GM19463 (cell line): Measurements from ENCODE around the gene CNTNAP4.

ENCODE experiments used
- ATAC-seq: cut with Tn5 transposase; IDR thresholded peaks from one replicate; pipeline ENCODE4 v1.9.1; 2021; ENCODE audit warnings: mild to moderate bottlenecking, moderate library complexity; ENCODE audit not compliant: unreplicated experiment

The CNTNAP4 gene

DNA sequence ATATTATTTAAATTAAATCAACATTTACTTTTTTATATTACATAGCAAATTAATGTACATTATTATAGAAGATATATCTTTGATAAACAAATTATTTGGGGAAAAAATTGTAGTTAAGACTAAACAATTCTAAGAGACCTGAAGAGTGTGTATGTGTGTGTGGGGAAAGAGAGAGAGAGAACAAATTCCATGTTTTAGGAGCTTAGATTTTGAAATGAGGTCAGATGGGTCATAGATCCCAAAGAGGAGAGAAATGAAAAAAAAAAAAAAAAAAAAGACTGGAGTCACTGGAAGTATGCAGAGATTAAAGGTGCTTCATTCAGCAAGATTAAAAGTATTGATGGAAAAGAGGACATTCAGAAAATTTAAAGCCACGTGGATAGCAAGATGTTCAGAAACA is 206.8 kb downstream of the CNTNAP4 start:
- no peak for ATAC-seq

DNA sequence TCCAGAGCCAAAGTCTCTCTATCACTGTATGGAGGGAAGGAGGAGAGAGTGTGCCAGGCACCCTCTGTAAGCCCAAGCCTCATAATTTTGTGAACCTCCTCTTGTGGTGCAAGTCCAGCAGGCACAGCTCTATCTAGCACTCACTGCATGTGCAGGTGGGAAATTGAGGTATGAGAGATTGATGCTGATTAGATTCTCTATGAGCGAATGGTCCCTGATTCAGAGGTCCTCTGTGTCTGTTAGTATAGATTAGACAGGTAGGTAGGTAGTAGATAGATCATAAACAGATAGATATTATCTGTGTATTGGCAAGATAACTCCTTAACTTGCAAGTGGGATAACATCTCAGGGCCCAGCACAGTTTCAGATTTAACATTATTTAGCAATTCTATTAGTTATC is 209.5 kb downstream of the CNTNAP4 start:
- ATAC-seq: no peak

DNA sequence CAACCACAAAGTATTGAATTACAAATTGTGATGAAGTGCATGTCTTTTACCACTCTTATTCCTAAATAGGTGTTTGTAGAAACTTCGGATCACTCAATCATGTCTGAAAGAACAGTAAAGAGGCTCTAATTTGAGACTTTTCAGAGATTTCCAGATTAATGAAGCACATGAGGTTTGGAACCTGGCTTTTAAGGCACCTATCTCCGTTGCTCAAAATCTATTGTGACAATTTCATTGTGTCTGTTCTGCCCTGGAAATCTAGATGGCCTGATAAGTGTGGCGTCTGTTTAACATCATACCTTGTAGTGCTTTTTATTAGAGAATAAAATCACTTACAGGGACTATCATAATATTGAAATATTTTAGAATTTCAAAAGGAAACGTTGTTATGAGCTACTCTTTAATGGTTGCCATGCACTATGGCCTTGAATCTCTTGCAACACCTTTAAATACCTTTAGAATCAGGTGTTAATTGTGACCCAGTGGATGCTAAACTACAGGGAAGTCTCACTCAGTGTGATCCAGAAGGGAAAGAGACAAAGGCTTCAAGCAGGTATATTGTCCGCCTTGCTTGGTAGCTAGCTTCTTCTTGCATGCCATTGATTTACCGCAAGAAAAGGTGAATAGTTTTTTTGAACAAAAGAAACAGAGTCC is 210.3 kb downstream of the CNTNAP4 start:
- ATAC-seq: no peak

DNA sequence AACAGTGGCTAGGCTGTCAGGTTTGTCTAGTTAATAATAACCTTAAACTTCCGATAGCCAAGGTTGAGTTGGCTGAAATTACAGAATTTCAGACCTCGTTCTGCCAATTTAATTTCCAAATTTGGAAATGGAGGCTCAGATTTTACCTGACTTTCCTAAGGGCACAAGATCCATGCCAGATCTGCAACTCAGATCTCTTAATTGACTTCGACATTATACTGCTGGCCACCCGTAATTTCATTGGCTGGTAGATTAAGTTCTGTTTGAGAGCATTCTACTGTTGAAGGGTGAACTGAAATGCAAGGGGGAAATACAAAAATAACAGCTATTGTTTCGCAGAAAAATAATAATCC is 210.8 kb downstream of the CNTNAP4 start:
- no peak for ATAC-seq

DNA sequence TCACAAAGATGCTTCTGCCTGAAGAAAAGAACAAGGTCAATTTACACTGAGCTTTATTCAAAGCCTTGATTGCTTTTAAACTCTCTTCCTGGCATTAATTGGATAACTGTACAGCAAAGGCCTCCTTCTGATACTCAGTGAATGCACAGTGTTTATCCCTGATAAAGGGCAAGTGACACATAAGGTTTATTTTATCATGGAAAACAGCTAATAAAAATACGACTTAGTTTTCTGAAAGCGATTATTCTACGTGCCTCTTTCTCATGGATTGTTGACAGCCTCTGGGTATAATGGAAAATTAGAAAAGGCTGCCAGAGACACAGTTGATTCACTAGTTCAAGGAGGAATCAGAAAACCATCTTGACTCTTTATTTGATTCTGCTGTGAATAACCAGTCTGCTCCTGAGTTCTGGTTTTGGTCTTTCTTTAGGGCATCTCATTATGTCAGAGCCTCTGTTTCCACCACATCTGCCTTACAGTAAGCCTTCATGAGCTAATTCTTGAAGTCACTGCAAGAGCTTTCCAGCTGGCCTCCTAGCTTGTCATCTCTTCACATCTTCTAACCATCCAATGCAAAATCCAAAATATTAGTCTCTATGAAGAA is 212.9 kb downstream of the CNTNAP4 start:
- no peak for ATAC-seq

DNA sequence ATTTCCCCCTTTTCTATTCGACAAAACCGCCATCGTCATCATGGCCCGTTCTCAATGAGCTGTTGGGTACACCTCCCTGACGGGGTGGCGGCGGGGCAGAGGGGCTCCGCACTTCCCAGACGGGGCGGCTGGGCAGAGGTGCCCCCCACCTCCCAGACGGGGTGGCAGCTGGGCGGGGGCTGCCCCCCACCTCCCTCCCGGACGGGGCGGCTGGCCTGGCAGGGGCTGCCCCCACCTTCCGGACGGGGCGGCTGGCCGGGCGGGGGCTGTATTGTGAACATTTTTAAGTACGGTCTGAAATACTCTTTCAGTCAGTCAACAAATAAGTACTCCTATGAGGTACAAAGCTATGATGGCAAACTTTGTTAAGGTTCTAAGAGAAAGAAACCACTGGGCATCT is 222.8 kb downstream of the CNTNAP4 start:
- no peak for ATAC-seq

DNA sequence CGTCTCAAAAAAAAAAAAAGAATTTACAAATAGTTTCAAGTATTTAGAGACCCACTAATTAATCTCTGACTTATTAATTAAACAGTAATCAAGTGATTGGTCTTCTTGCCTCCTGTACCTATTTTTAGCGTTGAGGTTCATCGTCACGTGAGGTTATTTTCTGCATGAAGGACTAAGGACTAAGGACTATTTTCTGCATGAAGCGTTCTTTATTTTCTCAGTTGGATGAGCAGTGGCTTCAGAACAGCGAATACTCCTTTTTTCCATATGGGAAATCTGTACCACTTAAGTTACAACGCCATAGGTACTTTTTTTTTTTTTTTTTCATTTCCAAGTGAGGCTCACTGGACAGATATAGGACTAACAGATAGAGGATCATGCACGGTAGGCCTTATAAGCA is 224.9 kb downstream of the CNTNAP4 start:
- no peak for ATAC-seq

DNA sequence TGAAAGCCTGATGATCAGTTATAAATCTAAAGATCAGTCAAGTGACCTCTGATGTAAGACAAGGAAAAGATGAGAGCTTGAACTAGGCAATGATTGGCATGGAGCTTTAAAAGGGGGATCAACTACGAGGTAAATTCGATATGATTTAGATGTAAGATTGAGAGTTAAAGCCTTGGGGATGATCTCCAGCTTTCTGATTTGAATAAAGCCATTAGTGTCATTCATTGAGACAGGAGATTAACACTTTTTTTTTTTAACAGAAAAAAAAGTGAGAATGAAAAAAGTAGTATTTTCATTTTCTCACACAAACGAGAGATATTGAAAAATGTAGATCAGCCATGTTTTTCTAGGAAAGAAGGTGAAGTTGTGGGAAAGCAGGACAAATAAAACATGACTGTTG is 225.4 kb downstream of the CNTNAP4 start:
- ATAC-seq: no peak

DNA sequence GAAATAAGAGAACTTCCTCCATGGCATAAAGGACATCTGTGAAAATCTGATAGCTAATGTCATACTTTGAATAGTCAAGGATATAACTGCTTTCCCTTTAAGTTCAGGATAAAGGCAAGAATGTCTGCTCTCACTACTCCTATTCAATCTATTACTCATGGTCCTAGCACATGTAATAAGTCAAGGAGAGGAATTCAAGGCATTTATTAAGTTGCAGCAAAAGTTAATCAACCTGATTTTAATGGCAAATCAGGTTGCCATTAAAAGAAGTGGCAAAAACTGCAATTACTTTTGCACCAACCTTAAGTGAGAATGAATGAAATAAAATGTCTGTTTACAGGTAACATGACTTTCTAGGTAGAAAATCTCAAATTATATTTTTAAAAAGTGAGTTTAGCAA is 225.9 kb downstream of the CNTNAP4 start:
- ATAC-seq: no peak

DNA sequence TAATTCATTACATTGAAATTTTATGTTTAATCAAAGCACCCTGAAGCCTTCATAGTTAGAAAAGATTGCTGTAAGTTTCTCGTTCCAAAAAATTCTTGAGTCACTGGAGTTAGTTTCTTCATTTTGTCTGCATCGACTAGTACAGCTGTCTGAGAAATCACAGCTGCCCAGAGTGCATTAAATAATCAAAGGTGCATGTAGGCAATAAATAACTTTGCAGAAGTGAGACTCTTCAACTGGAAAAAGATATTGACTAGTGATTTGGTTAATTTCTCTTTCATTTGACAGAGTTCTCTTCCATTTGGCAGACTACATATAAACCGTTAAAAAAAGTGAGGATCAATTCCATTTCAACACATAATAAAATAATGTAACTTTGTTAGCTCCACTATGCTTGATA is 234.0 kb downstream of the CNTNAP4 start:
- no peak for ATAC-seq

DNA sequence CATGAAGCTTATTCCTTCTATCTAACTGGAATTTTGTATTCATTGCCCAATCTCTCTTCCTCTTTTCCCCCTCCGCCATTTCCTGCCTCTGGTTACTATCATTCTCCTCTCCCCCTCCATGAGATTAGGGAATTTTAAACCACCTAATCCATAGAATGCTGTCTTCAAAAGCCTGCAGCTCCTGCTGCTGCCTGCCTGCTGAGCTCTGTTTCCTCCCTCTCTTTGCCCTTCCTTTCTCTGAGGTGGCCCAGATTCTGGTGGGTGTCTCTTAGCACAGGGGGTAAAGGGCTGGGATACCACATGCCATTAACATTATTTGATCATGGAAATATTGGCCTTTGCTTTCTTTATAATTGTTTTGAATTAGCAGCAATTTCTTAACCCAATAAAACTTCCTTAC is 241.6 kb downstream of the CNTNAP4 start:
- no peak for ATAC-seq

DNA sequence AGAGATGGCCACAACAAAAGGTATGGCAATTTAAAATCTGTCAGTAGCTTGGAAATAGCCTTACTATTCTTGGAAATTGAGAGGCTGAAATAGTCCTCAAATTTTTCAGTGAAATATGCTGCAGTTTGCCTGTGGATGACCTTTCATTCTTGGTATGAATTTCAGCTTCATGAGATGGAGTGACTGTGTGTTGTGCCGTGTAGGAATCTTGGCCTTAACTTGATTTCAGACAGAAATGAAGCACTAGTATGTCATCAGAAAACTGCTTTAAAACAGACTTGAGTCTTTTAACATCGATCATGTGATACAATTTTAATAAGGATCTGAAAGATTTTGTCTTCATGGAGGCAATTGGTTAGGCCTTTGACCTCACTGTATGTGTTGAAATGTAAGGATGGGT is 247.2 kb downstream of the CNTNAP4 start:
- no peak for ATAC-seq

DNA sequence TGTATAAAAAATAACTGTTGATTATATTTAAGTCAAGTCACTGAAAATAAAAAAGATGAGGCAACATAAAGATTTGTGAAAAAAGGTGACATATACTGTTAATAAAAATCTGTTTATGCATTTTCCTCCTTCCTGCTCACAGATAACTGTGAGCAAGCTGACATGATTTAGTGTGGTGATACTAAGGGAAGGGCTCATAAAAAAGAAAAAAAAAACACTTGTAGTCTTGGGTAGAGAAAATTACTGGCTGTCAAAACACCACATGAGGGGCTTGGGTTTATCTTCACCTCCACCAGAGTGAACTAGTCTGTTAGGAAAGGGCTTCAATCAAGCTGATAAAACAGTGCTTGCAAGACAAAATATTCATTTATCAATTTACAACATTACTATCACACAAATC is 247.6 kb downstream of the CNTNAP4 start:
- no peak for ATAC-seq

DNA sequence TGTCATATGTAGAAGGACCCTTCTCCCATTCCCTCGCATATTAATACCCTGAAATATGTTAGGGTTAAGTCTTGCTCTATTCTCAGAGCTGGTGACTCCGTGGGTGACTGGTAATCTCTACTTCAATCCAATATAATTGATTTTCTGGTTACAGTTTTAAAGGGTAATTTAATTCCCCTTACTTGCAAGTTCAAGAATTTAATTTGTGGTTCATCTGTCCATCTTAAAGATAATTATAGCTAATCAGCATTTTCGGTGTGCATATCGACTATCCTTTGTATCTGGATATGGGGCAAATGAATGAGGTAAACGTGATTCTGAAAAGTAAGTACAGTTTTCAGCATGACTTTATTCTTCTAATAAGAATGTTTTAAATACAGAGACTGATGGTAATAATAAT is 250.0 kb downstream of the CNTNAP4 start:
- no peak for ATAC-seq

DNA sequence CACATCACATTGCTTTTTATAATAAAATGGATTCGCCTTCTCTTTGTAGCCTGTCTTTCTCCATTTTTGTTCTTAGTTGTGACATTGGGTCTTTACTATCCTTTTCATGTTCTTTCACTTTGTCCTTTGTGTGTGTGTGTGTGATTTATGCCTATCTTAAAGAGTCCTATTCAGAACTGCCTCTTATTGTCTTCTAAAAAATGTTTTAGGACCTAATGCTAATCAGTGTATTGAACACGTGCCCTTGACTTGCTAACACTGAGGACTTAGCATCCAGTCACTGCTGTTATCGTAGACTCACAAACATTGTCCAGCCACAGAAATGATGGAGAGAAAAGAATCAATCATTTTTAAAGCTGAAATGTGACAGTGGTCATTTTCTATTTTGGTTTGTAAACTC is 251.9 kb downstream of the CNTNAP4 start:
- no peak for ATAC-seq

DNA sequence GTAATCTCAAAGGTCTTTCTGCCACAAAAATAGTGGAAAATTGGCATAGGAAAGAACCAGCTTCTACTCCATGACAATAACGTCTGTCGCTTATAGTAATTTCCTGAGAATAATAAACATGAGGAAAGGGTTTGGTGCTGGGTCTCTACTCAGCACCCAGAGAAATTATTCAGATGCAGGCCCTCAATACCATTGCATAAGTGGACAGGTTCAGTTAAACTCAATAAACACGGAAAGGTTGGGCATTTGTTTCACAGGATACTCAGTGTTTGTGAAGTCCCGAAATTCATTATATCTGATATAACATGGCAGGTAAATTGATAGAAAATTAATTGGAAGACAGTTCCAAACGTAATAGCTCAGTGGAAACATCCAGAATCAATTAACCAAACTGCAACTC is 254.0 kb downstream of the CNTNAP4 start:
- no peak for ATAC-seq

DNA sequence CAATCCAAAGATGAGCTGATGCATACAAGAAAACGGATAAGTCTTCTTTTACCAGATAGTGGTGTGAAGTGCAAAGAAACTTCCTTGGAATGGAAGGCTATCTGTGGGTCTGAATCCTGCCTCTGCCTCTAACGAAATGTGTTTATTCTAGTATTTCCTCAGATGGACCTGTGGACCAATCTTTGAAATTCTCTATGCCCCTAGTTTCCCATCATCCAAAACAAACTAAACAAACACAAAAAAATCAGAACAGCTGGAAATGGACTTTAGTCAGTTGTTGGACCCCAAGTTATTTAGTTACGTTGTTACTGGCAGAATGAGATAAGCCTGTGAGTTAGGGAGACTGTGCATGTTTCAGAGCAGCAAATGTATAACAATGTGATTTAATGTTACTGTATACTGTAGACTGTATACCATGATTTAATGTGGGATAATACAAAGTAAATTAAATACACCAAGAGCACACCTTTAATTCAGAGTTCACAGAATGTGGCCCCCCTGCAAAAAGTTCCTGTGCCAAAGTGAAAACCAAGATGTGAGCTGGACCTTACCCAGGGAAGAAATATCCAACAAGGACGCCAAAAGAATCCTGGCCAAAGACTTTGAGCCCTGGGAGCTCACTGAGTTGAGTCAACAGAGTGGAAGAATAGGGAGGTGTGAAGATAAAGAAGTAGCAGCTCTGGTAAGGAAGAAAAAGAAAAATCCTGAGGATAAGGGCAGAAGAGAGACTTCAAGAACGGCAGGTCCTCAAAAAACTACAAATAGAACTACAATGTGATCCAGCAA is 255.2 kb downstream of the CNTNAP4 start:
- no peak for ATAC-seq

DNA sequence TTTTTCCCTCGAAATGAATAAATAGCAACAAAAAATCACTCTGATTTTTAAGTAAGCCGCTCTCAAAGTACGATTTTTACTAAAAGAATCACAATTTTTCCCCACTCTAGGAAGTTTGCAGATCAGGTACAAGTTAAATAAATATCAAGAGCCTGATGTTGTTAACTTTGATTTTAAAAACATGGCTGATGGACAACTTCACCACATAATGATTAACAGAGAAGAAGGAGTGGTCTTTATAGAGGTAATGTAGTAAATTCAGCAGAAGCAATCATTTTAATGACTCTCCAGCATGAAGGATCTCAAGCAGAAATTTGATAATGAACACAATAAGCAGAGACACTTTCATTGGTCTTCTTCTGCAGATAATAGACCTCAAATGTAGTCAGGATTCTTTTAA is 262.4 kb downstream of the CNTNAP4 start:
- no peak for ATAC-seq

DNA sequence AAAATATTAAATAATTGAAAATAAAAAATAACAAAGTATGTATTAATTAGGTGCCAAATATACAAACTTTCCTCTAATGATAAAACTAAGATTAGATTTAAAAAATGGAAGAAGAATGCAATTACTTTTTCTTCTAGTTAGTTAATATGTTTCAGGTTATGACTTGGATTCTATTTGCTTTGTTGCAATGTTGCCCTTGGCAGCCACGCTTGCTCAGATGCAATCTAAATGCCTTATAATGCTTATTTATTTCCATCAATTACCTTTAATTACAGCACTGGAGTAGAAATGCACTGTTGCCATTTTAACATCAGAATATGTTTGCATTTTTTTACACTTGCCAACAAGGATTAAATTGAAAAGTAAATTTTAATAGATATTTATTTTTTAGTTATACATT is 263.9 kb downstream of the CNTNAP4 start:
- no peak for ATAC-seq

DNA sequence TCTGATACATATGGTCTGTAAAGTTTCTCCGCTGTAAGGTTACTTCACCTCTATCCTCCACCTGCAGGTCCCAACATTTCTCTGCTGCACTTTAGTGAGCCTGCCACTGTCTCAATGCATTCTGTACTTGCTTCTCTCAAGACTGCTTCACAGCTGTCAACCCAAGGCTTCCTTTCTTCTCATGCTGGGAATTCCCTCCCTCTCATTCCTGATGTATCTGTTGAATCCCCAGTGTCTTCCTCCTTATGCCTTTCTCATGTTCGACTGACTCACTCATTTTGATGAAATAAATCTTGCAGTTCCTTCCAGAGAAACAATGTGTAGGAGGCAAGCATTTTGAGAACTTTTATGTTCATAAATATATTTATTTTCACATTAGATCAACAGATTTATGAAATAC is 288.3 kb downstream of the CNTNAP4 start:
- ATAC-seq: no peak

DNA sequence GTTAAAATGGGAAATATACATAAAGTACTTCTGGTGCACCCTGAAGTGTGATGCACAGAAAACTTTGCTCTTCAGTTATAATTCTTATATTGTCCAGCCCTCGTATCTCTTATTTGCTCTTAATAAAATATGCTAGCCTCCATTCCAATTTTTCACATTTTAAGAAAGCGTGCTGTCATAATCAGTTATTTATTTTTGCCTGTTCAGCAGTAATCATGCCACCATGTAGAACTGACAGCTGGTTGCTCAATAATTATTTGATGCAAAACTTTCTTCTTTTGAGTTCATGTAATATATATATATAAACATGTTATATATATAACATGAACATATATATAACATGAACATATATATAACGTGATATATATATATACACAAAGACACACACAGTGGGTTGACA is 294.6 kb downstream of the CNTNAP4 start:
- ATAC-seq: no peak

DNA sequence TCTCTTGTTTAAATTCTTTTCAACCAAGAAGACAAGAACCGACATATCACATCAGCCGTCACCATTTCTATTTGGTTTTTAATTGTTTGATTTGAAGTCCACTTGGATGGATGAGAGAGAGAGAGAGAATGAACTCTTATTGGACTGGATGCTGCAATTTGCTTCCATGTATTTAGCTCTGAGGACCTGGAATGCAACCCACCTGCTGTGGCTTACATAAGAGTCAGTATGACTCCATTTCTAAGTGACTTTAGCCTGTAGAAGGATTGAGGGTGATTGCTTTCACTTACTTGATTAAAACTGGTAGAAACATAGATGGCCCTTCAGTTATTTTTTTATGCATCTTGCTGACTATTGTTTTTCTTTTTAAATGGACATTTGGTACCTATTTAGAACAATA is 296.1 kb downstream of the CNTNAP4 start:
- ATAC-seq: no peak
